H9 (cell line): Measurements from ENCODE around the gene MTRF1. TPM values are rescaled to one million over a fixed set of nuclear protein-coding genes. Genes with fewer than 3 reads are reported as not detected.

ENCODE experiments used
- DNase-seq: peaks from one replicate; pipeline ENCODE4 v3.0.0-alpha.2; 2017
- H2AFZ ChIP-seq: one replicate; pipeline ENCODE4 v1.6.1; 2013; ENCODE audit warnings: mild to moderate bottlenecking, low read length, control low read depth, moderate library complexity
- H2AK5ac ChIP-seq: 2 replicates; pipeline ENCODE4 v1.6.1; 2013; ENCODE audit warnings: low read length, control low read depth, mixed read lengths; ENCODE audit not compliant: insufficient read length
- H2BK120ac ChIP-seq: one replicate; pipeline ENCODE4 v1.6.1; 2013; ENCODE audit warnings: low read depth, mild to moderate bottlenecking, low read length, control low read depth, inconsistent platforms; ENCODE audit not compliant: poor library complexity, severe bottlenecking
- H2BK12ac ChIP-seq: 2 replicates; pipeline ENCODE4 v1.6.1; 2013; ENCODE audit warnings: low read length, control low read depth, mixed read lengths, low read depth; ENCODE audit not compliant: insufficient read length
- H2BK15ac ChIP-seq: 2 replicates; pipeline ENCODE4 v1.6.1; 2013; ENCODE audit warnings: low read depth, low read length, control low read depth
- H2BK20ac ChIP-seq: one replicate; pipeline ENCODE4 v1.6.1; 2013; ENCODE audit warnings: low read depth, mild to moderate bottlenecking, low read length, control low read depth, inconsistent platforms; ENCODE audit not compliant: poor library complexity, severe bottlenecking
- H2BK5ac ChIP-seq: 2 replicates; pipeline ENCODE4 v1.6.1; 2013; ENCODE audit warnings: low read length, control low read depth, mixed read lengths; ENCODE audit not compliant: insufficient read length
- H3K14ac ChIP-seq: 2 replicates; pipeline ENCODE4 v1.6.1; 2013; ENCODE audit warnings: low read length, control low read depth; ENCODE audit not compliant: insufficient read depth
- H3K18ac ChIP-seq: 2 replicates; pipeline ENCODE4 v1.6.1; 2013; ENCODE audit warnings: low read depth, mild to moderate bottlenecking, mixed read lengths, low read length, control low read depth; ENCODE audit not compliant: insufficient read length
- H3K23ac ChIP-seq: 2 replicates; pipeline ENCODE4 v1.6.1; 2013; ENCODE audit warnings: low read length, control low read depth, mixed read lengths, low read depth; ENCODE audit not compliant: insufficient read length
- H3K23me2 ChIP-seq: 2 replicates; pipeline ENCODE4 v1.6.1; 2013; ENCODE audit warnings: low read depth, mild to moderate bottlenecking, mixed read lengths, low read length, control low read depth; ENCODE audit not compliant: insufficient read length, poor library complexity, severe bottlenecking
- H3K27ac ChIP-seq: 2 replicates; pipeline ENCODE4 v1.5.1; 2013; ENCODE audit warnings: low read length, control low read depth, mixed read lengths, low read depth; ENCODE audit not compliant: insufficient read length
- H3K27me3 ChIP-seq: 2 replicates; pipeline ENCODE4 v1.6.1; 2013; ENCODE audit warnings: low read length, control low read depth, inconsistent platforms; ENCODE audit not compliant: insufficient read depth
- H3K4ac ChIP-seq: 2 replicates; pipeline ENCODE4 v1.6.1; 2013; ENCODE audit warnings: low read depth, mild to moderate bottlenecking, control low read depth, inconsistent platforms, low read length, moderate library complexity
- H3K4me1 ChIP-seq: 2 replicates; pipeline ENCODE4 v1.6.1; 2013; ENCODE audit warnings: low read length, control low read depth, inconsistent platforms; ENCODE audit not compliant: insufficient read depth
- H3K4me2 ChIP-seq: 2 replicates; pipeline ENCODE4 v1.6.1; 2013; ENCODE audit warnings: low read length, control low read depth, mixed read lengths; ENCODE audit not compliant: insufficient read length, insufficient read depth
- H3K56ac ChIP-seq: 2 replicates; pipeline ENCODE4 v1.6.1; 2013; ENCODE audit warnings: low read depth, mild to moderate bottlenecking, mixed read lengths, low read length, control low read depth; ENCODE audit not compliant: insufficient read length
- H3K79me1 ChIP-seq: 2 replicates; pipeline ENCODE4 v1.6.1; 2013; ENCODE audit warnings: low read depth, mild to moderate bottlenecking, moderate library complexity, low read length, control low read depth, inconsistent platforms; ENCODE audit not compliant: insufficient read depth, poor library complexity, severe bottlenecking
- H3K79me2 ChIP-seq: 2 replicates; pipeline ENCODE4 v1.6.1; 2013; ENCODE audit warnings: low read length, control low read depth, inconsistent platforms; ENCODE audit not compliant: insufficient read depth
- H3K9ac ChIP-seq: 2 replicates; pipeline ENCODE4 v1.6.1; 2013; ENCODE audit warnings: low read length, control low read depth, mixed read lengths; ENCODE audit not compliant: insufficient read length; ENCODE audit errors: extremely low read depth
- H3K9me3 ChIP-seq: one replicate; pipeline ENCODE4 v1.6.1; 2013; ENCODE audit warnings: low read depth, low read length, inconsistent platforms; ENCODE audit not compliant: control insufficient read depth
- H3T11ph ChIP-seq: one replicate; pipeline ENCODE4 v1.6.1; 2013; ENCODE audit warnings: mild to moderate bottlenecking, low read length, control low read depth, inconsistent platforms
- H4K20me1 ChIP-seq: one replicate; pipeline ENCODE4 v1.6.1; 2013; ENCODE audit not compliant: control insufficient read depth, insufficient read length, insufficient read depth
- H4K5ac ChIP-seq: 2 replicates; pipeline ENCODE4 v1.6.1; 2013; ENCODE audit warnings: low read depth, mild to moderate bottlenecking, mixed read lengths, low read length, control low read depth; ENCODE audit not compliant: insufficient read length
- H4K8ac ChIP-seq: replicated peaks from 2 replicates; pipeline ENCODE4 v1.6.1; 2013; ENCODE audit warnings: low read length, control low read depth, mixed read lengths, low read depth; ENCODE audit not compliant: insufficient read length
- H4K91ac ChIP-seq: 2 replicates; pipeline ENCODE4 v1.6.1; 2013; ENCODE audit warnings: low read depth, mild to moderate bottlenecking, moderate library complexity, mixed read lengths, low read length, control low read depth; ENCODE audit not compliant: insufficient read length
- H3K27ac Mint-ChIP-seq, 3 experiments: 2 replicates in 2 of 3; 3 replicates in 1 of 3; pipeline ENCODE4 v1.8.0; 2020 to 2021; ENCODE audit warnings: mixed read lengths in 3 of 3, mild to moderate bottlenecking in 1 of 3, moderate library complexity in 1 of 3
- H3K27me3 Mint-ChIP-seq: 2 replicates; pipeline ENCODE4 v1.8.0; 2021; ENCODE audit warnings: low read depth, mild to moderate bottlenecking, moderate library complexity, mixed read lengths
- H3K36me3 Mint-ChIP-seq, 3 experiments: 2 replicates in 2 of 3; 3 replicates in 1 of 3; pipeline ENCODE4 v1.8.0; 2020 to 2021; ENCODE audit warnings: low read depth in 3 of 3, mixed read lengths in 3 of 3; ENCODE audit not compliant: insufficient read depth in 1 of 3
- H3K4me1 Mint-ChIP-seq, 2 experiments: 2 replicates each; pipeline ENCODE4 v1.8.0; 2020; ENCODE audit warnings: mixed read lengths in 2 of 2
- H3K4me3 Mint-ChIP-seq, 2 experiments: 2 replicates in 1 of 2; 3 replicates in 1 of 2; pipeline ENCODE4 v1.8.0; 2020 to 2021; ENCODE audit warnings: mild to moderate bottlenecking in 2 of 2, mixed read lengths in 2 of 2, moderate library complexity in 1 of 2
- H3K9me3 Mint-ChIP-seq, 2 experiments: 2 replicates in 1 of 2; 3 replicates in 1 of 2; pipeline ENCODE4 v1.8.0; 2020; ENCODE audit warnings: mild to moderate bottlenecking in 2 of 2, mixed read lengths in 2 of 2, moderate library complexity in 1 of 2
- CTCF ChIP-seq: fragments of 200-600 bp; sonication (generic); conservative IDR thresholded peaks from 3 replicates; pipeline ENCODE4 v1.8.0; 2021; ENCODE audit warnings: antibody characterized with exemption, mild to moderate bottlenecking
- WGBS: extraction: QIAGEN DNeasy Blood & Tissue Kit; methylation state at CpG from one replicate; pipeline ENCODE4 v1.1.7; 2013; ENCODE audit warnings: missing lambda C conversion rate, low lambda C conversion rate, mixed read lengths; ENCODE audit not compliant: insufficient read length; ENCODE audit errors: extremely low coverage; 5-methylcytosine and 5-hydroxymethylcytosine counted together
- total RNA-seq: library from RNA; stranded (reverse); gene quantifications from 2 replicates; pipeline ENCODE4 v1.2.1, GENCODE V29; 2021

MTRF1 gene
- total RNA-seq, 1 experiment from 2014 or later = 16.2 TPM

- H3K79me2 ChIP-seq = no peaks in the 10 kb centered on the region
- no peak overlapping the region for H4K5ac ChIP-seq
- peaks cover 3 to 15% (median 6%) of the 10 kb centered on the region in 3 experiments; a peak in 5 of 7 replicates for H3K36me3 Mint-ChIP-seq
Measured at GRCh38 chr13:41231786-41232185, 31.6 kb downstream of the MTRF1 start.

More at GRCh38 chr13:41231786-41232185, 31.6 kb downstream of the MTRF1 start:
- Histone ChIP-seq H4K20me1 (no peaks in the 10 kb centered on the region), H3K9ac (no peak overlapping the region), H3K27me3 (no peaks in the 10 kb centered on the region), H3T11ph (no peak overlapping the region), H3K4ac (no peak overlapping the region), H3K9me3 (no peaks in the 10 kb centered on the region), H4K91ac (no peak overlapping the region), H2BK15ac (no peak overlapping the region), H3K27ac (no peak overlapping the region), H2AFZ (no peak overlapping the region), H2BK12ac (no peak overlapping the region), H3K4me1 (no peaks in the 10 kb centered on the region), H3K14ac (no peak overlapping the region), H2BK20ac (no peak overlapping the region), H4K8ac (no peak overlapping the region), H3K18ac (no peak overlapping the region), H2BK5ac (no peak overlapping the region), H3K4me2 (no peak overlapping the region), H3K23me2 (no peaks in the 10 kb centered on the region), H3K23ac (no peak overlapping the region), H2BK120ac (no peak overlapping the region), H3K56ac (no peak overlapping the region), H2AK5ac (no peak overlapping the region), H3K79me1 (no peaks in the 10 kb centered on the region)
- no peak for TF ChIP-seq CTCF
- H3K9me3 Mint-ChIP-seq = no peaks in the 10 kb centered on the region
- no peaks in the 10 kb centered on the region for H3K27me3 Mint-ChIP-seq
- DNase-seq = no peak
- WGBS = no CpG with 5 or more reads among the region's 3 CpGs
- 0 out of 7 replicates have a peak overlapping the region, but pooled peaks of 1 of the 3 experiments have one; percentile 7 for H3K27ac Mint-ChIP-seq
- H3K4me3 Mint-ChIP-seq = no peak overlapping the region
- no peaks in the 10 kb centered on the region for H3K4me1 Mint-ChIP-seq
